Neuronal stem cell (in vitro differentiated cells): ENCODE results near the gene FAM168A.

Source experiments
- DNase-seq: peaks from one replicate; pipeline ENCODE4 v3.0.0-alpha.2; 2013; ENCODE audit warnings: low spot score
- H2AFZ ChIP-seq: one replicate; pipeline ENCODE4 v1.6.1; 2013; ENCODE audit warnings: mild to moderate bottlenecking, low read length, inconsistent platforms
- H2AK5ac ChIP-seq: 2 replicates; pipeline ENCODE4 v1.6.1; 2013; ENCODE audit warnings: low read depth, mild to moderate bottlenecking, inconsistent platforms, low read length, moderate library complexity, mixed read lengths
- H2BK120ac ChIP-seq: 2 replicates; pipeline ENCODE4 v1.6.1; 2013; ENCODE audit warnings: low read depth, mild to moderate bottlenecking, inconsistent platforms, low read length, moderate library complexity, mixed read lengths
- H2BK12ac ChIP-seq: one replicate; pipeline ENCODE4 v1.6.1; 2013; ENCODE audit warnings: low read length, inconsistent platforms
- H2BK15ac ChIP-seq: 2 replicates; pipeline ENCODE4 v1.6.1; 2013; ENCODE audit warnings: mild to moderate bottlenecking, low read length, inconsistent platforms, mixed read lengths
- H2BK5ac ChIP-seq: one replicate; pipeline ENCODE4 v1.6.1; 2013; ENCODE audit warnings: inconsistent platforms, mild to moderate bottlenecking, low read length, moderate library complexity
- H3K14ac ChIP-seq: one replicate; pipeline ENCODE4 v1.6.1; 2013; ENCODE audit warnings: low read length, inconsistent platforms
- H3K18ac ChIP-seq: 2 replicates; pipeline ENCODE4 v1.6.1; 2013; ENCODE audit warnings: low read length, inconsistent platforms
- H3K23ac ChIP-seq: 2 replicates; pipeline ENCODE4 v1.6.1; 2013; ENCODE audit warnings: low read depth, mild to moderate bottlenecking, mixed read lengths, low read length, inconsistent platforms; ENCODE audit not compliant: poor library complexity
- H3K27ac ChIP-seq: replicated peaks from 3 replicates; pipeline ENCODE4 v1.5.1; 2013; ENCODE audit warnings: low read length, inconsistent platforms
- H3K27me3 ChIP-seq, 3 experiments: 2 replicates each; pipeline ENCODE4 v1.6.1; 2013; ENCODE audit warnings: low read length in 3 of 3, mild to moderate bottlenecking in 2 of 3, inconsistent platforms in 1 of 3, low read depth in 1 of 3, mixed read lengths in 1 of 3, moderate library complexity in 1 of 3; ENCODE audit not compliant: control insufficient read depth in 3 of 3, insufficient read depth in 3 of 3
- H3K36me3 ChIP-seq, 2 donors: replicated peaks in 1 of 2; 2 replicates each; pipeline ENCODE4 v1.6.1; 2013; ENCODE audit warnings: low read length in 2 of 2; ENCODE audit not compliant: control insufficient read depth in 2 of 2, insufficient read depth in 2 of 2
- H3K4ac ChIP-seq: 2 replicates; pipeline ENCODE4 v1.6.1; 2013; ENCODE audit warnings: inconsistent platforms, mild to moderate bottlenecking, low read length, moderate library complexity
- H3K4me1 ChIP-seq, 2 donors: 1 replicate in 1 of 2; 2 replicates in 1 of 2; pipeline ENCODE4 v1.6.1; 2013; ENCODE audit warnings: low read length in 2 of 2, low read depth in 1 of 2; ENCODE audit not compliant: control insufficient read depth in 2 of 2, insufficient read depth in 1 of 2
- H3K4me2 ChIP-seq: one replicate; pipeline ENCODE4 v1.6.1; 2013; ENCODE audit warnings: mild to moderate bottlenecking, low read length, inconsistent platforms; ENCODE audit not compliant: insufficient read depth, poor library complexity, severe bottlenecking
- H3K4me3 ChIP-seq, 2 donors: 2 replicates each; pipeline ENCODE4 v1.5.1; 2013; ENCODE audit warnings: low read length in 2 of 2, mild to moderate bottlenecking in 2 of 2, inconsistent platforms in 1 of 2, moderate library complexity in 1 of 2
- H3K79me1 ChIP-seq: one replicate; pipeline ENCODE4 v1.6.1; 2013; ENCODE audit warnings: low read depth, mild to moderate bottlenecking, inconsistent platforms, low read length, moderate library complexity
- H3K9ac ChIP-seq: one replicate; pipeline ENCODE4 v1.6.1; 2013; ENCODE audit warnings: mild to moderate bottlenecking, low read depth, low read length, inconsistent platforms; ENCODE audit not compliant: poor library complexity
- H3K9me3 ChIP-seq, 2 donors: replicated peaks in 1 of 2; 2 replicates each; pipeline versions ENCODE3 to v1.6.1; 2013; ENCODE audit warnings: low read length in 2 of 2, mild to moderate bottlenecking in 2 of 2, inconsistent platforms in 1 of 2, low read depth in 1 of 2, mixed read lengths in 1 of 2, moderate library complexity in 1 of 2; ENCODE audit not compliant: control insufficient read depth in 2 of 2, insufficient read depth in 1 of 2
- H4K8ac ChIP-seq: one replicate; pipeline ENCODE4 v1.6.1; 2013; ENCODE audit warnings: low read depth, mild to moderate bottlenecking, inconsistent platforms, low read length, moderate library complexity
- H4K91ac ChIP-seq: one replicate; pipeline ENCODE4 v1.6.1; 2013; ENCODE audit warnings: low read length, low read depth, mild to moderate bottlenecking, inconsistent platforms; ENCODE audit not compliant: poor library complexity
- WGBS, 2 donors: extraction: QIAGEN DNeasy Blood & Tissue Kit; methylation state at CpG; one replicate each; pipeline ENCODE4 v1.1.7; 2013; ENCODE audit warnings: missing lambda C conversion rate in 2 of 2, mixed read lengths in 1 of 2; ENCODE audit not compliant: insufficient read length in 2 of 2, insufficient replicate concordance in 1 of 2; ENCODE audit errors: extremely low coverage in 2 of 2; 5-methylcytosine and 5-hydroxymethylcytosine counted together

FAM168A gene

GRCh38 chr11:73360743-73361369 lies 237.1 kb downstream of the FAM168A start:
- no peak overlapping the region for H3K4me2 ChIP-seq
- no peak overlapping the region for H4K91ac ChIP-seq
- H3K23ac ChIP-seq = no peak overlapping the region
- H2BK15ac ChIP-seq = no peak overlapping the region
- no peak overlapping the region for H3K9ac ChIP-seq
- no peak overlapping the region for H3K27ac ChIP-seq
- H3K4ac ChIP-seq = no peak overlapping the region
- H3K4me3 ChIP-seq = no peak overlapping the region
- no peak overlapping the region for H2BK12ac ChIP-seq
- H3K4me1 ChIP-seq = no peaks in the 10 kb centered on the region
- H3K36me3 ChIP-seq = peaks cover 72 to 98% of the 10 kb centered on the region in 2 donors
- DNase-seq = no peak
- H2AK5ac ChIP-seq = no peak overlapping the region
- WGBS, 2 donors = no CpG with 5 or more reads among the region's 8 CpGs
- no peak overlapping the region for H2BK120ac ChIP-seq
- H4K8ac ChIP-seq = no peak overlapping the region
- H3K9me3 ChIP-seq = no peaks in the 10 kb centered on the region
- H2BK5ac ChIP-seq = no peak overlapping the region
- H3K79me1 ChIP-seq = no peaks in the 10 kb centered on the region
- H3K18ac ChIP-seq = no peak overlapping the region
- no peaks in the 10 kb centered on the region for H3K27me3 ChIP-seq
- H2AFZ ChIP-seq = no peak overlapping the region
- H3K14ac ChIP-seq = no peak overlapping the region

- no peak overlapping the region for H2AK5ac ChIP-seq
- no peak overlapping the region for H2BK120ac ChIP-seq
- no peak overlapping the region for H3K9ac ChIP-seq
- H3K4me3 ChIP-seq = no peak overlapping the region
- H3K9me3 ChIP-seq = no peaks in the 10 kb centered on the region
- H3K18ac ChIP-seq = no peak overlapping the region
- no peak for DNase-seq
- H2AFZ ChIP-seq = no peak overlapping the region
- no peak overlapping the region for H2BK12ac ChIP-seq
- H3K4ac ChIP-seq = no peak overlapping the region
- WGBS, 2 donors = no CpG with 5 or more reads among the region's 19 CpGs
- no peaks in the 10 kb centered on the region for H3K79me1 ChIP-seq
- H4K91ac ChIP-seq = no peak overlapping the region
- no peak overlapping the region for H2BK5ac ChIP-seq
- H3K36me3 ChIP-seq = peaks cover 70 to 98% of the 10 kb centered on the region in 2 donors
- H4K8ac ChIP-seq = no peak overlapping the region
- H3K23ac ChIP-seq = no peak overlapping the region
- H3K14ac ChIP-seq = no peak overlapping the region
- H2BK15ac ChIP-seq = no peak overlapping the region
- H3K27me3 ChIP-seq = peaks cover 0 to 2% (median 0%) of the 10 kb centered on the region in 3 experiments
- H3K27ac ChIP-seq = no peak overlapping the region
- H3K4me1 ChIP-seq = no peaks in the 10 kb centered on the region
- H3K4me2 ChIP-seq = no peak overlapping the region
Observed at GRCh38 chr11:73359930-73360742, 237.8 kb downstream of the FAM168A start.

- Histone ChIP-seq H3K14ac (no peak overlapping the region), H3K27ac (no peak overlapping the region), H3K27me3 (peaks cover 0 to 2% (median 0%) of the 10 kb centered on the region in 3 experiments), H3K36me3 (peaks cover 66 to 96% of the 10 kb centered on the region in 2 donors), H3K4ac (no peak overlapping the region), H3K4me3 (no peak overlapping the region), H2BK5ac (no peak overlapping the region), H3K9ac (no peak overlapping the region), H4K91ac (no peak overlapping the region), H3K4me1 (no peaks in the 10 kb centered on the region), H2BK120ac (no peak overlapping the region), H3K18ac (no peak overlapping the region), H3K23ac (no peak overlapping the region), H2AFZ (no peak overlapping the region), H2BK12ac (no peak overlapping the region), H2BK15ac (no peak overlapping the region), H3K79me1 (no peaks in the 10 kb centered on the region), H2AK5ac (no peak overlapping the region), H4K8ac (no peak overlapping the region), H3K9me3 (no peaks in the 10 kb centered on the region), H3K4me2 (no peak overlapping the region)
- WGBS, 2 donors = no CpG with 5 or more reads among the region's 11 CpGs
- DNase-seq = no peak
Observed at GRCh38 chr11:73359341-73359740, 238.6 kb downstream of the FAM168A start.

GRCh38 chr11:73358071-73358470 lies 239.8 kb downstream of the FAM168A start:
- Histone ChIP-seq H2BK5ac (no peak overlapping the region), H2BK12ac (no peak overlapping the region), H3K14ac (no peak overlapping the region), H2BK120ac (no peak overlapping the region), H3K27me3 (peaks cover 0 to 2% (median 0%) of the 10 kb centered on the region in 3 experiments), H3K4me2 (no peak overlapping the region), H4K91ac (no peak overlapping the region), H3K79me1 (peaks cover 4% of the 10 kb centered on the region), H3K27ac (no peak overlapping the region), H3K4ac (no peak overlapping the region), H3K9ac (no peak overlapping the region), H3K23ac (no peak overlapping the region), H2AFZ (no peak overlapping the region), H3K36me3 (peaks cover 64 to 94% of the 10 kb centered on the region in 2 donors), H3K4me3 (no peak overlapping the region), H3K4me1 (no peaks in the 10 kb centered on the region), H2BK15ac (no peak overlapping the region), H2AK5ac (no peak overlapping the region), H3K18ac (no peak overlapping the region), H3K9me3 (no peaks in the 10 kb centered on the region), H4K8ac (no peak overlapping the region)
- no peak for DNase-seq
- WGBS, 2 donors = no CpG with 5 or more reads among the region's 5 CpGs
